ENCODE measurements around the gene LAG3. TPM values are rescaled to one million over a fixed set of nuclear protein-coding genes. Genes with fewer than 3 reads are reported as not detected.

The LAG3 gene
- total and polyA plus RNA-seq, 2 experiments from 2014 or later, result 3.7 to 4.7 TPM

DNA sequence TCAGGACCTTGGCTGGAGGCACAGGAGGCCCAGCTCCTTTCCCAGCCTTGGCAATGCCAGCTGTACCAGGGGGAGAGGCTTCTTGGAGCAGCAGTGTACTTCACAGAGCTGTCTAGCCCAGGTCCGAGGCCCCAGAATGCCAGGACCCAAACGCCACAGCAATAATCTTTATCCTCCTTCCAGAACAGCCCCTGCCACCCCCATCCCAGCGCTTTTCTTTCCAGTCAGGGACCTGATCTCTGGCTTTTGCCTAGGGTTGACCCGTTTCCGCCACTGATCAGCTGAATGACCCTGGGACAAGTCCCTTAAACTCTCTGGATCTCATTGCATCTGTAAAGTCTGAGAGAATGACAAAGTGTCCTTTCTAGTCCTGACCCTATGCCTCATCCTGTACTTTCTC lies 5.1 kb downstream of the LAG3 start (continued):
- TF ChIP-seq, protein P1, sequence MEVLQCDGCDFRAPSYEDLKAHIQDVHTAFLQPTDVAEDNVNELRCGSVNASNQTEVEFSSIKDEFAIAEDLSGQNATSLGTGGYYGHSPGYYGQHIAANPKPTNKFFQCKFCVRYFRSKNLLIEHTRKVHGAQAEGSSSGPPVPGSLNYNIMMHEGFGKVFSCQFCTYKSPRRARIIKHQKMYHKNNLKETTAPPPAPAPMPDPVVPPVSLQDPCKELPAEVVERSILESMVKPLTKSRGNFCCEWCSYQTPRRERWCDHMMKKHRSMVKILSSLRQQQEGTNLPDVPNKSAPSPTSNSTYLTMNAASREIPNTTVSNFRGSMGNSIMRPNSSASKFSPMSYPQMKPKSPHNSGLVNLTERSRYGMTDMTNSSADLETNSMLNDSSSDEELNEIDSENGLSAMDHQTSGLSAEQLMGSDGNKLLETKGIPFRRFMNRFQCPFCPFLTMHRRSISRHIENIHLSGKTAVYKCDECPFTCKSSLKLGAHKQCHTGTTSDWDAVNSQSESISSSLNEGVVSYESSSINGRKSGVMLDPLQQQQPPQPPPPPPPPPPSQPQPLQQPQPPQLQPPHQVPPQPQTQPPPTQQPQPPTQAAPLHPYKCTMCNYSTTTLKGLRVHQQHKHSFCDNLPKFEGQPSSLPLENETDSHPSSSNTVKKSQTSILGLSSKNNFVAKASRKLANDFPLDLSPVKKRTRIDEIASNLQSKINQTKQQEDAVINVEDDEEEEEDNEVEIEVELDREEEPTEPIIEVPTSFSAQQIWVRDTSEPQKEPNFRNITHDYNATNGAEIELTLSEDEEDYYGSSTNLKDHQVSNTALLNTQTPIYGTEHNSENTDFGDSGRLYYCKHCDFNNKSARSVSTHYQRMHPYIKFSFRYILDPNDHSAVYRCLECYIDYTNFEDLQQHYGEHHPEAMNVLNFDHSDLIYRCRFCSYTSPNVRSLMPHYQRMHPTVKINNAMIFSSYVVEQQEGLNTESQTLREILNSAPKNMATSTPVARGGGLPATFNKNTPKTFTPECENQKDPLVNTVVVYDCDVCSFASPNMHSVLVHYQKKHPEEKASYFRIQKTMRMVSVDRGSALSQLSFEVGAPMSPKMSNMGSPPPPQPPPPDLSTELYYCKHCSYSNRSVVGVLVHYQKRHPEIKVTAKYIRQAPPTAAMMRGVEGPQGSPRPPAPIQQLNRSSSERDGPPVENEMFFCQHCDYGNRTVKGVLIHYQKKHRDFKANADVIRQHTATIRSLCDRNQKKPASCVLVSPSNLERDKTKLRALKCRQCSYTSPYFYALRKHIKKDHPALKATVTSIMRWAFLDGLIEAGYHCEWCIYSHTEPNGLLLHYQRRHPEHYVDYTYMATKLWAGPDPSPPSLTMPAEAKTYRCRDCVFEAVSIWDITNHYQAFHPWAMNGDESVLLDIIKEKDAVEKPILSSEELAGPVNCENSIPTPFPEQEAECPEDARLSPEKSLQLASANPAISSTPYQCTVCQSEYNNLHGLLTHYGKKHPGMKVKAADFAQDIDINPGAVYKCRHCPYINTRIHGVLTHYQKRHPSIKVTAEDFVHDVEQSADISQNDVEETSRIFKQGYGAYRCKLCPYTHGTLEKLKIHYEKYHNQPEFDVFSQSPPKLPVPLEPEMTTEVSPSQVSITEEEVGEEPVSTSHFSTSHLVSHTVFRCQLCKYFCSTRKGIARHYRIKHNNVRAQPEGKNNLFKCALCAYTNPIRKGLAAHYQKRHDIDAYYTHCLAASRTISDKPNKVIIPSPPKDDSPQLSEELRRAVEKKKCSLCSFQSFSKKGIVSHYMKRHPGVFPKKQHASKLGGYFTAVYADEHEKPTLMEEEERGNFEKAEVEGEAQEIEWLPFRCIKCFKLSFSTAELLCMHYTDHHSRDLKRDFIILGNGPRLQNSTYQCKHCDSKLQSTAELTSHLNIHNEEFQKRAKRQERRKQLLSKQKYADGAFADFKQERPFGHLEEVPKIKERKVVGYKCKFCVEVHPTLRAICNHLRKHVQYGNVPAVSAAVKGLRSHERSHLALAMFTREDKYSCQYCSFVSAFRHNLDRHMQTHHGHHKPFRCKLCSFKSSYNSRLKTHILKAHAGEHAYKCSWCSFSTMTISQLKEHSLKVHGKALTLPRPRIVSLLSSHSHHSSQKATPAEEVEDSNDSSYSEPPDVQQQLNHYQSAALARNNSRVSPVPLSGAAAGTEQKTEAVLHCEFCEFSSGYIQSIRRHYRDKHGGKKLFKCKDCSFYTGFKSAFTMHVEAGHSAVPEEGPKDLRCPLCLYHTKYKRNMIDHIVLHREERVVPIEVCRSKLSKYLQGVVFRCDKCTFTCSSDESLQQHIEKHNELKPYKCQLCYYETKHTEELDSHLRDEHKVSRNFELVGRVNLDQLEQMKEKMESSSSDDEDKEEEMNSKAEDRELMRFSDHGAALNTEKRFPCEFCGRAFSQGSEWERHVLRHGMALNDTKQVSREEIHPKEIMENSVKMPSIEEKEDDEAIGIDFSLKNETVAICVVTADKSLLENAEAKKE (CRISPR knock-in tag; IDR thresholded peaks at IDR 0.05), result no peak
- no peak for TF ChIP-seq EZH2phosphoT487 (IDR thresholded peaks at IDR 0.05; ENCODE audit: unreplicated experiment)
- no peak for TF ChIP-seq EZH2 (IDR thresholded peaks at IDR 0.05; ENCODE audit: low read depth, unreplicated experiment)
- TF ChIP-seq NANOG (IDR thresholded peaks at IDR 0.05; ENCODE audit: borderline replicate concordance), result no peak
- TF ChIP-seq, protein P2, sequence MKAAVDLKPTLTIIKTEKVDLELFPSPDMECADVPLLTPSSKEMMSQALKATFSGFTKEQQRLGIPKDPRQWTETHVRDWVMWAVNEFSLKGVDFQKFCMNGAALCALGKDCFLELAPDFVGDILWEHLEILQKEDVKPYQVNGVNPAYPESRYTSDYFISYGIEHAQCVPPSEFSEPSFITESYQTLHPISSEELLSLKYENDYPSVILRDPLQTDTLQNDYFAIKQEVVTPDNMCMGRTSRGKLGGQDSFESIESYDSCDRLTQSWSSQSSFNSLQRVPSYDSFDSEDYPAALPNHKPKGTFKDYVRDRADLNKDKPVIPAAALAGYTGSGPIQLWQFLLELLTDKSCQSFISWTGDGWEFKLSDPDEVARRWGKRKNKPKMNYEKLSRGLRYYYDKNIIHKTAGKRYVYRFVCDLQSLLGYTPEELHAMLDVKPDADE (IDR thresholded peaks at IDR 0.05), result no peak
- no peak for TF ChIP-seq ZNF331 (CRISPR knock-in tag; IDR thresholded peaks at IDR 0.05; ENCODE audit: low read depth)

DNA sequence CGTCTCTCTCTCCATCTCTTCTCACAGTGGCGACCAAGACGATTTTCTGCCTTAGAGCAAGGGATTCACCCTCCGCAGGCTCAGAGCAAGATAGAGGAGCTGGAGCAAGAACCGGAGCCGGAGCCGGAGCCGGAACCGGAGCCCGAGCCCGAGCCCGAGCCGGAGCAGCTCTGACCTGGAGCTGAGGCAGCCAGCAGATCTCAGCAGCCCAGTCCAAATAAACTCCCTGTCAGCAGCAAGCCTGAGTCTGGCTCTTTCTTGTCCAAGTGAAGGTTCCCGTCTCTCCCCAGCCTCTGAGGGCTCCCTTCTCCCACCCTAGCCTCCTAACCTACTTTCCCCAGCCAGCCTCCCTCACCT lies 5.9 kb downstream of the LAG3 start:
- no peaks in the 10 kb centered on the region for H3K36me3 ChIP-seq (ENCODE audit: insufficient read depth)
- Mint-ChIP-seq H3K27me3 (ENCODE audit: insufficient read depth, low read depth, poor library complexity) (peaks cover 54% of the 10 kb centered on the region), H3K4me1 (peaks cover 46% of the 10 kb centered on the region), H3K36me3 (ENCODE audit: low read depth) (peaks cover 7% of the 10 kb centered on the region; the same call in 2 of the 3 replicates), H3K9me3 (no peaks in the 10 kb centered on the region; the same call in 2 of the 3 replicates), H3K4me3 (peak overlapping the region; percentile 89), H3K27ac (no peak overlapping the region; the same call in 1 of the 2 replicates)
- H4K20me1 ChIP-seq (replicated peaks; ENCODE audit: insufficient read depth), result no peaks in the 10 kb centered on the region
- peaks cover 8% of the 10 kb centered on the region for H3K4me1 ChIP-seq (ENCODE audit: insufficient read depth)
- no peak overlapping the region for H3K27ac ChIP-seq (ENCODE audit: low read depth)
- peaks cover 12% of the 10 kb centered on the region; the same call in 1 of the 2 replicates for H3F3A ChIP-seq (replicated peaks; ENCODE audit: low read depth)
- ATAC-seq (peak; percentile 37), DNase-seq (ENCODE audit: low spot score) (peak; percentile 77)
- peak overlapping the region; percentile 71 for H3K4me3 ChIP-seq
- peak overlapping the region; percentile 99 for H3K4me2 ChIP-seq
- H2AFZ ChIP-seq, result peak overlapping the region; percentile 99
- no peaks in the 10 kb centered on the region for H3K9me2 ChIP-seq (ENCODE audit: insufficient read depth)
- H3K27me3 ChIP-seq (ENCODE audit: insufficient read depth), result peaks cover 55% of the 10 kb centered on the region
- H3K79me2 ChIP-seq (replicated peaks; ENCODE audit: insufficient read depth), result no peaks in the 10 kb centered on the region
- TF ChIP-seq, protein P3, sequence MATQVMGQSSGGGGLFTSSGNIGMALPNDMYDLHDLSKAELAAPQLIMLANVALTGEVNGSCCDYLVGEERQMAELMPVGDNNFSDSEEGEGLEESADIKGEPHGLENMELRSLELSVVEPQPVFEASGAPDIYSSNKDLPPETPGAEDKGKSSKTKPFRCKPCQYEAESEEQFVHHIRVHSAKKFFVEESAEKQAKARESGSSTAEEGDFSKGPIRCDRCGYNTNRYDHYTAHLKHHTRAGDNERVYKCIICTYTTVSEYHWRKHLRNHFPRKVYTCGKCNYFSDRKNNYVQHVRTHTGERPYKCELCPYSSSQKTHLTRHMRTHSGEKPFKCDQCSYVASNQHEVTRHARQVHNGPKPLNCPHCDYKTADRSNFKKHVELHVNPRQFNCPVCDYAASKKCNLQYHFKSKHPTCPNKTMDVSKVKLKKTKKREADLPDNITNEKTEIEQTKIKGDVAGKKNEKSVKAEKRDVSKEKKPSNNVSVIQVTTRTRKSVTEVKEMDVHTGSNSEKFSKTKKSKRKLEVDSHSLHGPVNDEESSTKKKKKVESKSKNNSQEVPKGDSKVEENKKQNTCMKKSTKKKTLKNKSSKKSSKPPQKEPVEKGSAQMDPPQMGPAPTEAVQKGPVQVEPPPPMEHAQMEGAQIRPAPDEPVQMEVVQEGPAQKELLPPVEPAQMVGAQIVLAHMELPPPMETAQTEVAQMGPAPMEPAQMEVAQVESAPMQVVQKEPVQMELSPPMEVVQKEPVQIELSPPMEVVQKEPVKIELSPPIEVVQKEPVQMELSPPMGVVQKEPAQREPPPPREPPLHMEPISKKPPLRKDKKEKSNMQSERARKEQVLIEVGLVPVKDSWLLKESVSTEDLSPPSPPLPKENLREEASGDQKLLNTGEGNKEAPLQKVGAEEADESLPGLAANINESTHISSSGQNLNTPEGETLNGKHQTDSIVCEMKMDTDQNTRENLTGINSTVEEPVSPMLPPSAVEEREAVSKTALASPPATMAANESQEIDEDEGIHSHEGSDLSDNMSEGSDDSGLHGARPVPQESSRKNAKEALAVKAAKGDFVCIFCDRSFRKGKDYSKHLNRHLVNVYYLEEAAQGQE (IDR thresholded peaks at IDR 0.05; ENCODE audit: unreplicated experiment), result no peak
- TF ChIP-seq, protein P2 (IDR thresholded peaks at IDR 0.05), result no peak
- TF ChIP-seq ZNF331 (CRISPR knock-in tag; IDR thresholded peaks at IDR 0.05; ENCODE audit: low read depth), result no peak
- TF ChIP-seq EZH2phosphoT487 (IDR thresholded peaks at IDR 0.05; ENCODE audit: unreplicated experiment), result no peak
